Myocyte (in vitro differentiated cells): ENCODE measurements around the gene CLEC1A. TPM values are rescaled to one million over a fixed set of nuclear protein-coding genes. Genes with fewer than 3 reads are reported as not detected.
"Not testable (repeated sequence)": the region's sequence is repeated elsewhere in the genome, so short reads cannot be mapped to it uniquely, and the experiment has no call there.

Experiments used
- DNase-seq: peaks from one replicate; pipeline ENCODE4 v3.0.0-alpha.2; 2012; ENCODE audit warnings: low read depth
- total RNA-seq: library from RNA; depleted of rRNA; stranded (reverse); fragments of >200 nt; gene quantifications from 2 replicates; pipeline ENCODE4 v1.2.3, GENCODE V29; 2014

CLEC1A gene
- total RNA-seq, 1 donor from 2014 or later, result not detected

- DNase-seq, result no peak
These were observed 46.4 kb downstream of the CLEC1A start for GRCh38 chr12:10052193-10052913.

GRCh38 chr12:10048526-10048925, 50.3 kb downstream of the CLEC1A start:
- DNase-seq, result no peak

DNA sequence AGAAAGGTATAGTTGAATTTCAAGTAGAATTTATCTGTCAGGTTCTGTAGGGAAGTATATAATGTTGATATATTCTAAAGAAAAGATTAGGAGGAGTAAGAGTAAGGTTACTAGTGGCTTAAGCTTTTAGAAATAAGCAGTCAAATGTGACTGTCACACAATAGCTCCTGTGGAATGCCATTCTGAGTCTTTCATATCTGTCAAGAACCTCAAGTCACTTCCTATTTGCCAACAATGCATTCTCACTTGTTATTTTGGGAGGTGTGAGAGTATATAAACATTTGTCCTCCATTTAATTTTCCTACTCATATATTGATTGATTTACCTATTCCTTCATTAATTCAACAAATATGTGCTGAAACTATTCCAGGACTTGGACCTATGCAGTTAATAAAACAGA, 56.6 kb downstream of the CLEC1A start:
- no peak for DNase-seq

- DNase-seq, result peak; percentile 7
These were observed 64.8 kb downstream of the CLEC1A start for GRCh38 chr12:10033783-10034545.

DNA sequence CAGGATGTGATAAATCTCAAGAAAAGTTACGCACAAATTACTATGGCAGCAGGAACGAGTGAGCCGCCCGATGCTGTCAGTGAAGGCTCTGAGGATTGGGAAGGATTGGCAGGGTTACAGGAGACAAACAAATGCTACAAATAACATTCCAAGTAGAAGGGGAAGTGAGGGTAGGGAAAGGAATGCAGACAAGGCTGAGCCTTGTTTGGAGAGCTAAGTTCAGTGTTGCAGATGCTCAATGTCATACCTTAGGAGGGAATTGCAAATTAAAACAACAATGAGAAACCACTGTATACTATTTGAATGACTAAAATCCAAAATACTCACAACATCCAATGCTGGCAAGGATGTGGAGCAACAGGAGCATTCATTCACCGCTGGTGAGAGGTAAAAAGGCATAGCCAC, 67.0 kb downstream of the CLEC1A start:
- DNase-seq, result peak; percentile 5

- no peak for DNase-seq
These were observed 67.5 kb downstream of the CLEC1A start for GRCh38 chr12:10031321-10031720.

DNA sequence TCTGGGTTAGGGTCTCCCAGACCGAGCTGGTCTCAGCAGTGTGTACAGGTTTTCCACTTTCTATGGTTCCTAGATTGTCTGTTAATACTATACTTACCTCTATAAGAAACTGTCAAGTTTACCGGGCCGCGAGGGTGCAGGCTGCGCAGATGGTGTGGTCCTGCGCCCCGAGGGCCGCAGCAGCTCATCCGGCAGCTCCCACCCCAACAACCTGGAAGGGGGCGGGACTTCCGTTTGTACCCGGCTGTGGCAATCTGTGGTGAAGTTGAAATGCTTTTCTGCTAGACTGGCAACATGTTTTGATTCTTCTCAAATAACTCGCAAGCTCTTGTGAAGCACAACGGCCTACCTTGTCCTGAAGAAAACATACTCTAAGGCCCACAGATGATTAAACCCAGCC, 68.3 kb downstream of the CLEC1A start, which contains the start of gene CLEC9A:
TSS of gene CLEC9A (plus strand) at position 237 of the 400 bp plus-strand sequence. CDS start 22,006 bp downstream, outside the sequence.
- no peak for DNase-seq

DNA sequence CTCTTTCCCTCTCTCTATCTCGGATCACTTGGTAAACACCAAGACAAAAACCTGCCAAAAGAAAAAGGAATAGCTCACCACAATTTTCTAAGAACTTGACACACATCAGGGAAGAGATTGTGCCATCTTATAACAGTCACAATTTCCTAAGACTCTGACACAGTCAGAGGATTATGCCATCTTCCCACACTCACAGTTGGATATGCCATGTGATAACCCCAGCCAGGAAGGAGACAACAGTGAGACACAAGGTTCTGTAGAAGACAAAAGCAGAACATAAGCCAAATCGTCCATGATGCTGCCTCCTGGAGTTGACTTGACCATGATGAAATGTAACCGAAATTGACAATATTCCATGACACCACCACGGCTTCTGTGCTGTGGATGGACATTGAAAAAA, 71.1 kb downstream of the CLEC1A start:
- peak; percentile 7 for DNase-seq

GRCh38 chr12:10027311-10027710, 71.5 kb downstream of the CLEC1A start:
- DNase-seq, result no peak

DNA sequence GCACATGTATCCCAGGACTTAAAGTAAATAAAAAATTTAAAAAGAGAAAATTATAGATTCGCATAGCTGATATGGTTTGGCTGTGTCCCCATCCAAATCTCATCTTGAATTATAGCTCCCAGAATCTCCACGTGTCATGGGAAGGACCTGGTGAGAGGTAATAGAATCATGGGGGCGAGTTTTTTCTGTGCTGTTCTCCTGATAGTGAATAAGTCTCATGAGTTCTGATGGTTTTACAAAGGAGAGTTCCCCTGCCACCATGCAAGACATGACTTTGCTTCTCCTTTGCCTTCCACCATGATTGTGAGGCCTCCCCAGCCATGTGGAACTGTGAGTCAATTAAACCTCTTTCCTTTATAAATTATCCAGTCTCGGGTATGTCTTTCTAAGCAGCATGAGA, 72.1 kb downstream of the CLEC1A start:
- DNase-seq, result not testable (repeated sequence)

GRCh38 chr12:10025236-10025635, 73.5 kb downstream of the CLEC1A start:
- no peak for DNase-seq

- no peak for DNase-seq
These were observed 77.4 kb downstream of the CLEC1A start for GRCh38 chr12:10021342-10021741.

Other genes with a start within 250 kb of the CLEC1A start
- 8.9 and 15.2 TPM in 2 replicates for gene CLEC2B, start 229.6 kb downstream of the CLEC1A start, total RNA-seq
- not detected in 2 replicates for gene KLRF2, start 217.5 kb downstream of the CLEC1A start, total RNA-seq
- gene CLEC2A, start 166.6 kb downstream of the CLEC1A start, total RNA-seq, result not detected in 2 replicates
- gene CLEC12A, start 127.6 kb downstream of the CLEC1A start, total RNA-seq, result not detected in 2 replicates
- gene CLEC1B, start 99.9 kb downstream of the CLEC1A start, total RNA-seq, result not detected in 2 replicates
- gene CLEC12B, start 88.4 kb downstream of the CLEC1A start, total RNA-seq, result not detected in 2 replicates
- gene CLEC9A, start 68.3 kb downstream of the CLEC1A start, total RNA-seq, result not detected in 2 replicates
- not detected in 2 replicates for gene CLEC7A, start 31.2 kb upstream of the CLEC1A start, total RNA-seq
- not detected in 2 replicates for gene OLR1, start 73.1 kb upstream of the CLEC1A start, total RNA-seq
- not detected in 2 replicates for gene TMEM52B, start 80.0 kb upstream of the CLEC1A start, total RNA-seq
- 52.6 and 61.1 TPM in 2 replicates for gene GABARAPL1, start 113.9 kb upstream of the CLEC1A start, total RNA-seq
- under 0.01 and 0.03 TPM in 2 replicates for gene KLRD1, start 208.9 kb upstream of the CLEC1A start, total RNA-seq